ENCODE data around the gene LIMK2. TPM values are rescaled to one million over a fixed set of nuclear protein-coding genes. Genes with fewer than 3 reads are reported as not detected.

LIMK2 gene
- total RNA-seq, 1 experiment from 2014 or later = 13.2 TPM

- Histone ChIP-seq H3K4me2 (ENCODE audit: low read length) (no peak overlapping the region), H3K27me3 (ENCODE audit: low read length) (no peaks in the 10 kb centered on the region), H3K9ac (ENCODE audit: low read length) (no peak overlapping the region), H3K9me3 (ENCODE audit: low read length) (no peaks in the 10 kb centered on the region), H4K20me1 (ENCODE audit: low read length) (no peaks in the 10 kb centered on the region), H3K4me3 (ENCODE audit: low read length) (no peak overlapping the region), H3K9me2 (replicated peaks; ENCODE audit: low read length) (no peaks in the 10 kb centered on the region), H3K36me3 (ENCODE audit: low read depth, low read length) (no peaks in the 10 kb centered on the region), H3K27ac (ENCODE audit: low read length) (no peak overlapping the region), H2AFZ (ENCODE audit: low read length) (no peak overlapping the region), H3F3A (ENCODE audit: low read length, unreplicated experiment) (no peaks in the 10 kb centered on the region), H3K79me2 (ENCODE audit: low read length) (no peaks in the 10 kb centered on the region), H3K4me1 (ENCODE audit: insufficient read depth, low read length) (0 out of 2 replicates have a peak, but pooled peaks cover 3% of the 10 kb centered on the region)
- CTCF ChIA-PET = no interaction called here
- TF ChIP-seq EZH2 (IDR thresholded peaks at IDR 0.05; ENCODE audit: low read length, unreplicated experiment) = no peak
- TF ChIP-seq EZH2phosphoT487 (IDR thresholded peaks at IDR 0.05; ENCODE audit: borderline replicate concordance, low read length) = no peak
- no peak for TF ChIP-seq CTCF (conservative IDR thresholded peaks at IDR 0.05; ENCODE audit: low read depth, low read length)
- BruUV-seq (replicated peaks) = no TSS peak
- POLR2A ChIA-PET (ENCODE audit: unreplicated experiment) = no interaction called here
- ATAC-seq = no peak
- intact Hi-C loops (cut with micrococcal nuclease) = loop anchor here (10.0 kb wide), 1 partner anchor 64 kb away; the partner anchor contains the start of gene LIMK2
- DNase-seq = no peak
Measured at GRCh38 chr22:31278626-31279326, 66.7 kb downstream of the LIMK2 start.

GRCh38 chr22:31279327-31279669 lies 67.2 kb downstream of the LIMK2 start:
- no peak overlapping the region for H3K27ac ChIP-seq (ENCODE audit: low read length)
- no peak overlapping the region for H3K9ac ChIP-seq (ENCODE audit: low read length)
- H3K4me2 ChIP-seq (ENCODE audit: low read length) = no peak overlapping the region
- no peak for TF ChIP-seq EZH2phosphoT487 (IDR thresholded peaks at IDR 0.05; ENCODE audit: borderline replicate concordance, low read length)
- TF ChIP-seq EZH2 (IDR thresholded peaks at IDR 0.05; ENCODE audit: low read length, unreplicated experiment) = no peak
- no peak for TF ChIP-seq CTCF (conservative IDR thresholded peaks at IDR 0.05; ENCODE audit: low read depth, low read length)
- no peaks in the 10 kb centered on the region for H3K9me3 ChIP-seq (ENCODE audit: low read length)
- intact Hi-C loops (cut with micrococcal nuclease) = loop anchor here (10.0 kb wide), 1 partner anchor 64 kb away; the partner anchor contains the start of gene LIMK2
- ChIA-PET CTCF (no interaction called here), POLR2A (ENCODE audit: unreplicated experiment) (no interaction called here)
- no peak for DNase-seq
- no peaks in the 10 kb centered on the region for H3K27me3 ChIP-seq (ENCODE audit: low read length)
- no peaks in the 10 kb centered on the region for H4K20me1 ChIP-seq (ENCODE audit: low read length)
- BruUV-seq (replicated peaks) = no TSS peak
- no peak for ATAC-seq
- no peak overlapping the region for H2AFZ ChIP-seq (ENCODE audit: low read length)
- no peaks in the 10 kb centered on the region for H3K9me2 ChIP-seq (replicated peaks; ENCODE audit: low read length)
- H3K36me3 ChIP-seq (ENCODE audit: low read depth, low read length) = no peaks in the 10 kb centered on the region
- 0 out of 2 replicates have a peak, but pooled peaks cover 3% of the 10 kb centered on the region for H3K4me1 ChIP-seq (ENCODE audit: insufficient read depth, low read length)
- no peak overlapping the region for H3K4me3 ChIP-seq (ENCODE audit: low read length)
- no peaks in the 10 kb centered on the region for H3F3A ChIP-seq (ENCODE audit: low read length, unreplicated experiment)
- H3K79me2 ChIP-seq (ENCODE audit: low read length) = no peaks in the 10 kb centered on the region

GRCh38 chr22:31279821-31280505 lies 67.9 kb downstream of the LIMK2 start:
- Histone ChIP-seq H3K27me3 (ENCODE audit: low read length) (no peaks in the 10 kb centered on the region), H2AFZ (ENCODE audit: low read length) (no peak overlapping the region), H3K79me2 (ENCODE audit: low read length) (no peaks in the 10 kb centered on the region), H3K9me2 (replicated peaks; ENCODE audit: low read length) (no peaks in the 10 kb centered on the region), H3K9ac (ENCODE audit: low read length) (no peak overlapping the region), H3K9me3 (ENCODE audit: low read length) (no peaks in the 10 kb centered on the region), H3K36me3 (ENCODE audit: low read depth, low read length) (no peaks in the 10 kb centered on the region), H3F3A (ENCODE audit: low read length, unreplicated experiment) (no peaks in the 10 kb centered on the region), H3K4me1 (ENCODE audit: insufficient read depth, low read length) (0 out of 2 replicates have a peak, but pooled peaks cover 3% of the 10 kb centered on the region), H3K4me2 (ENCODE audit: low read length) (no peak overlapping the region), H4K20me1 (ENCODE audit: low read length) (no peaks in the 10 kb centered on the region), H3K4me3 (ENCODE audit: low read length) (no peak overlapping the region), H3K27ac (ENCODE audit: low read length) (no peak overlapping the region)
- no peak for DNase-seq
- no TSS peak for BruUV-seq (replicated peaks)
- POLR2A ChIA-PET (ENCODE audit: unreplicated experiment) = no interaction called here
- ATAC-seq = peak; percentile 33; the same call in 1 of the 2 replicates
- intact Hi-C loops (cut with micrococcal nuclease) = loop anchor here (10.0 kb wide), 1 partner anchor 65 kb away; the partner anchor contains the start of gene LIMK2
- CTCF ChIA-PET = no interaction called here
- TF ChIP-seq EZH2phosphoT487 (IDR thresholded peaks at IDR 0.05; ENCODE audit: borderline replicate concordance, low read length) = no peak
- no peak for TF ChIP-seq EZH2 (IDR thresholded peaks at IDR 0.05; ENCODE audit: low read length, unreplicated experiment)
- TF ChIP-seq CTCF (conservative IDR thresholded peaks at IDR 0.05; ENCODE audit: low read depth, low read length) = no peak

All from PC-3 (cell line).